ENCODE results near the gene KIF17. TPM values are rescaled to one million over a fixed set of nuclear protein-coding genes. Genes with fewer than 3 reads are reported as not detected.

The KIF17 gene
- total RNA-seq, 1 experiment from 2014 or later = 5.1 TPM

DNA sequence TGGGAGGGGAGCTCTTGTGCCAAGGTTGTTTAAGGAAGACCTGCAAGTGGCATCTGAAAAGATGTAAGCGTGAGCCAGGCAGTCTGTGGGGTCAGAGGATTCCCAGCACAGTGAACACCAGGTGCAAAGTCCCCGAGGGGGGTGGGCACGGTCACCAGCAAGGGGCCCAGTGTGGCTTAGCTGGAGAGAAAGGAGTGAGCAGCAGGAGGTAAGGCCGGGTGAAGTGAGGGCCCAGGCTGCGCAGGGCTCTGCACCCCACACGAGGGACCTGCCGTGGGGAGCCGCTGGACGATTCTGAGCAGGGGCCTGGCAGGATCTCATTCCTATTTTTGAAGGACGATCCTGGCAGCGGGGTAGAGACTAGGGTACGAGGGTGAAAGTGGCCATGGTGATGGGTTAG lies 60.8 kb downstream of the KIF17 start:
- Histone ChIP-seq H2BK15ac (ENCODE audit: low read depth, low read length) (no peak overlapping the region), H3K56ac (ENCODE audit: insufficient read length, low read depth, low read length) (no peak overlapping the region), H3K9me3 (ENCODE audit: control insufficient read depth, low read depth, low read length) (no peaks in the 10 kb centered on the region), H3K9ac (ENCODE audit: extremely low read depth, insufficient read length, low read length) (no peak overlapping the region), H4K8ac (replicated peaks; ENCODE audit: insufficient read length, low read depth, low read length) (no peak overlapping the region), H3K27me3 (ENCODE audit: insufficient read depth, low read length) (no peaks in the 10 kb centered on the region), H2BK20ac (ENCODE audit: low read depth, low read length, poor library complexity, severe bottlenecking) (no peak overlapping the region), H3K14ac (ENCODE audit: insufficient read depth, low read length) (no peak overlapping the region), H2BK120ac (ENCODE audit: low read depth, low read length, poor library complexity, severe bottlenecking) (no peak overlapping the region), H4K20me1 (ENCODE audit: control insufficient read depth, insufficient read depth, insufficient read length) (no peaks in the 10 kb centered on the region), H4K91ac (ENCODE audit: insufficient read length, low read depth, low read length) (no peak overlapping the region), H3K4me2 (ENCODE audit: insufficient read depth, insufficient read length, low read length) (no peak overlapping the region), H3K4me1 (ENCODE audit: insufficient read depth, low read length) (no peaks in the 10 kb centered on the region), H3K79me2 (ENCODE audit: insufficient read depth, low read length) (peaks cover 19% of the 10 kb centered on the region), H3K27ac (ENCODE audit: insufficient read length, low read depth, low read length) (no peak overlapping the region), H2BK12ac (ENCODE audit: insufficient read length, low read depth, low read length) (no peak overlapping the region), H4K5ac (ENCODE audit: insufficient read length, low read depth, low read length) (no peak overlapping the region), H2AFZ (ENCODE audit: low read length) (no peak overlapping the region), H3T11ph (ENCODE audit: low read length) (no peak overlapping the region), H3K79me1 (ENCODE audit: insufficient read depth, low read depth, low read length, poor library complexity, severe bottlenecking) (peaks cover 7% of the 10 kb centered on the region), H2AK5ac (ENCODE audit: insufficient read length, low read length) (no peak overlapping the region), H3K23me2 (ENCODE audit: insufficient read length, low read depth, low read length, poor library complexity, severe bottlenecking) (peaks cover 5% of the 10 kb centered on the region), H2BK5ac (ENCODE audit: insufficient read length, low read length) (no peak overlapping the region), H3K4ac (ENCODE audit: low read depth, low read length) (no peak overlapping the region), H3K23ac (ENCODE audit: insufficient read length, low read depth, low read length) (no peak overlapping the region), H3K18ac (ENCODE audit: insufficient read length, low read depth, low read length) (no peak overlapping the region)
- TF ChIP-seq, protein P1, sequence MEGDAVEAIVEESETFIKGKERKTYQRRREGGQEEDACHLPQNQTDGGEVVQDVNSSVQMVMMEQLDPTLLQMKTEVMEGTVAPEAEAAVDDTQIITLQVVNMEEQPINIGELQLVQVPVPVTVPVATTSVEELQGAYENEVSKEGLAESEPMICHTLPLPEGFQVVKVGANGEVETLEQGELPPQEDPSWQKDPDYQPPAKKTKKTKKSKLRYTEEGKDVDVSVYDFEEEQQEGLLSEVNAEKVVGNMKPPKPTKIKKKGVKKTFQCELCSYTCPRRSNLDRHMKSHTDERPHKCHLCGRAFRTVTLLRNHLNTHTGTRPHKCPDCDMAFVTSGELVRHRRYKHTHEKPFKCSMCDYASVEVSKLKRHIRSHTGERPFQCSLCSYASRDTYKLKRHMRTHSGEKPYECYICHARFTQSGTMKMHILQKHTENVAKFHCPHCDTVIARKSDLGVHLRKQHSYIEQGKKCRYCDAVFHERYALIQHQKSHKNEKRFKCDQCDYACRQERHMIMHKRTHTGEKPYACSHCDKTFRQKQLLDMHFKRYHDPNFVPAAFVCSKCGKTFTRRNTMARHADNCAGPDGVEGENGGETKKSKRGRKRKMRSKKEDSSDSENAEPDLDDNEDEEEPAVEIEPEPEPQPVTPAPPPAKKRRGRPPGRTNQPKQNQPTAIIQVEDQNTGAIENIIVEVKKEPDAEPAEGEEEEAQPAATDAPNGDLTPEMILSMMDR (conservative IDR thresholded peaks at IDR 0.05) = no peak
- no CpG with 5 or more reads among the region's 12 CpGs for WGBS (ENCODE audit: extremely low coverage, insufficient read length, low lambda C conversion rate)
- Mint-ChIP-seq H3K36me3 (ENCODE audit: insufficient read depth in 1 of 3, low read depth in 3 of 3) (peaks cover 43 to 70% (median 70%) of the 10 kb centered on the region in 3 experiments; a peak in 6 of 7 replicates), H3K4me3 (no peak overlapping the region), H3K27ac (no peak overlapping the region), H3K9me3 (no peaks in the 10 kb centered on the region), H3K27me3 (ENCODE audit: low read depth) (no peaks in the 10 kb centered on the region), H3K4me1 (peaks cover 16% of the 10 kb centered on the region in 2 experiments)
- no peak for DNase-seq

All from H9 (cell line).